HG03469 (cell line): ENCODE data around the gene TPGS1.
"Not testable (repeated sequence)": the region's sequence is repeated elsewhere in the genome, so short reads cannot be mapped to it uniquely, and the experiment has no call there.

ENCODE experiments used
- ATAC-seq: cut with Tn5 transposase; IDR thresholded peaks from one replicate; pipeline ENCODE4 v1.9.1; 2021; ENCODE audit warnings: mild to moderate bottlenecking, moderate library complexity, moderate number of reproducible peaks; ENCODE audit not compliant: unreplicated experiment

The TPGS1 gene

DNA sequence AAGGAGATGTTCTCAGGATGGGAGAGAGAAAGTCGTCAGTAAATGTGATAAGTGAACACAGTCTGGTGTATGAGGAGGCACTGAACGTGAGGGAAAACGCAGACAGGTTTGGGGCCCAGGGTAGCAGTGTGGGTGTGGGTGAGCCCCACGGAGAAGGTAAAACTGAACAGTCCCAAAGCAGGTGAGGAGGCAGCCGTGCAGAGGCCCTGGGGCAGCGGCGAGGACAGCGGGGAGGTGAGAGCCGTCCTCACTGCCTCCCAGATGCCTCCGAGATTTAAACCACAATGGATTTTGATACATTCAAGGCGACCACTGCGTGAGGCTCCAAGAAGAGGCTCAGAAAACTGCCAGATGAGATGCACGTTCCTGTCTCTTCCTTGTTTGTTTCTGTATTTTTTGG, 31.9 kb upstream of the TPGS1 start:
- no peak for ATAC-seq

DNA sequence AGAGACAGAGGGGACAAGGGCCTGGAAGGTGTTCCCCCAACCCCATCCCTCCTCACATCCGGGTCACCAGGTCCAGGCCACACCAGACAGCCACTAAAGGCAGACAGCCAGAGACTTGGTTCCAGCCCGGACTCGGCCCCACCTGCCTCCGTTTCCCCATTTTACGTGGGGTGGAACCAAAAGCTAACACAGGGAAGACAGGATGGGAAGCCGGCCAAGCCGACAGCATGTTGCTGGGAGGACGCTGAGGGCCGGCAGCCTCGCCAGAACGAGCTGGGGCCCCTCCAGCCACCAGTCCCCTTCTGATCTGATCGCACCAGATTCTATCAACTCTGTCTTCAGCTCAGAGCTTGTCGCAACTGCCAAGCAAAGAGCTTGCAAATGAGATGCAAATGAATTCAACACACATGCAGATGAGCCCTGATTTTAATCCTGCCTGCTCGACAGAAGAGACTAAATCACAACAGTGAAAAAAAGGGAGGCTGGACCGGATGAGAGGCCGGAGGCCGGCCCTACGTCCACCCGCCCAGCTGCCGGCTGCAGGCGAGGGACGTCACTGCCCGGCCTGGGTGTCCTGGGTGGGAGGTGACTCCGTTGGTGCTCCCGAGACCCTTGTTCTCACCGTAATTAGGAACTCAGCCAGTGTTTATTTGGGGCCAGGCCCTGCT, 28.9 kb upstream of the TPGS1 start:
- ATAC-seq: no peak

DNA sequence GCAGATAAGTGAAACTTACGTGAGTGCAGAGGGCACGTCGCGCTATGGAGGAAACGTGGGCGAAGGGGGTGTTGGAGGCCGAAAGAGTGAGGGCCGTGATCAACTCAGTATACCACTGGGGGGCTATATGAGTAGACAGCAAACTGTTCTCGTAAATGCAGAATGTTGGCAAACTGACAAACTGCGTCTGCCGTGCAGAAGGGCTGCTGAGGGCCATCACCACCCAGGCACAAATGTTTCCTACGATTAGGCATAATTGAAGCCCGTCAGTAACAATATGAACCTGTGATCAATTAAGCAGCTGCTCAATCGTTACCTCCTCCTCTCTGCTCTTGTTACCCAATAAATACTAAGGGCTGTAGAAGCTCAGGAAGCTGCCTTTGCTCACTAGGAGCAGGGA, 28.3 kb upstream of the TPGS1 start:
- no peak for ATAC-seq

DNA sequence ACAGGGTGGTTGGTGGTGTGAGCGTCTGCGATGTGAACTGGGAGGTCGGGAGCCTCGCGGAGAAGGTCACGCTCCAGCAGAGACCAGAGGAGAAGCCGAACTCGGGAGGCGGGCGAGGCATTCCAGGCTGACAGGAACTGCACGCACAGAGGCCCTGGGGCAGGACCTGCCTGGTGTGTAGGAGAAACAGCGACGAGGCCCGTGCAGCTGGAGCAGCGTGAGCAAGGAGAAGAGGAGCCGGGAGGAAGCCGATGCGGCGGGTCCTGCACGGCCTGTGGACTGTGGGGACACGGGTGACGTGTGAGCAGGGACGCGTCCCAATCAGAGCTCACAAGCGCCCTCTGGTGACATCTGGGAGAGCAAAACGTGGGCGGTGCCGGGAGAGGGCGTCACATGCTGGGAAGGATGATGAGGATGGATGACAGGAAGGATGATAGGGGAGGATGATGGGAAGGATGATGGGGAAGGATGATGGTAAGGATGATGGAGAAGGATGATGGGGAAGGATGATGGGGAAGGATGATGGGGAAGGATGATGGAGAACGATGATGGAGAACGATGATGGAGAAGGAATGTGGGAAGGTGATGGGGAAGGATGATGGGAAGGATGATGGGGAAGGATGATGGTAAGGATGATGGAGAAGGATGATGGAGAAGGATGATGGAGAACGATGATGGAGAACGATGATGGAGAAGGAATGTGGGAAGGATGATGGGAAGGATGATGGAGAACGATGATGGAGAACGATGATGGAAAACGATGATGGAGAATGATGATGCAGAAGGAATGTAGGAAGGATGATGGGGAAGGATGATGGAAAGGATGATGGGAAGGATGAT, 27.1 kb upstream of the TPGS1 start:
- no peak for ATAC-seq

DNA sequence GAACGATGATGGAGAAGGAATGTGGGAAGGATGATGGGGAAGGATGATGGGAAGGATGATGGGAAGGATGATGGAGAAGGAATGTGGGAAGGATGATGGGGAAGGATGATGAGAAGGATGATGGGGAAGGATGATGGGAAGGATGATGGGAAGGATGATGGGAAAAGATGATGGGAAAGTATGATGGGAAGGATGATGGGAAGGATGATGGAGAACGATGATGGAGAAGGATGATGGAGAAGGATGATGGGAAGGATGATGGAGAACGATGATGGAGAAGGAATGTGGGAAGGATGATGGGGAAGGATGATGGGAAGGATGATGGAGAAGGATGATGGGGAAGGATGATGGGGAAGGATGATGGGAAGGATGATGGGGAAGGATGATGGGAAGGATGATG, 26.2 kb upstream of the TPGS1 start:
- not testable (repeated sequence) for ATAC-seq

DNA sequence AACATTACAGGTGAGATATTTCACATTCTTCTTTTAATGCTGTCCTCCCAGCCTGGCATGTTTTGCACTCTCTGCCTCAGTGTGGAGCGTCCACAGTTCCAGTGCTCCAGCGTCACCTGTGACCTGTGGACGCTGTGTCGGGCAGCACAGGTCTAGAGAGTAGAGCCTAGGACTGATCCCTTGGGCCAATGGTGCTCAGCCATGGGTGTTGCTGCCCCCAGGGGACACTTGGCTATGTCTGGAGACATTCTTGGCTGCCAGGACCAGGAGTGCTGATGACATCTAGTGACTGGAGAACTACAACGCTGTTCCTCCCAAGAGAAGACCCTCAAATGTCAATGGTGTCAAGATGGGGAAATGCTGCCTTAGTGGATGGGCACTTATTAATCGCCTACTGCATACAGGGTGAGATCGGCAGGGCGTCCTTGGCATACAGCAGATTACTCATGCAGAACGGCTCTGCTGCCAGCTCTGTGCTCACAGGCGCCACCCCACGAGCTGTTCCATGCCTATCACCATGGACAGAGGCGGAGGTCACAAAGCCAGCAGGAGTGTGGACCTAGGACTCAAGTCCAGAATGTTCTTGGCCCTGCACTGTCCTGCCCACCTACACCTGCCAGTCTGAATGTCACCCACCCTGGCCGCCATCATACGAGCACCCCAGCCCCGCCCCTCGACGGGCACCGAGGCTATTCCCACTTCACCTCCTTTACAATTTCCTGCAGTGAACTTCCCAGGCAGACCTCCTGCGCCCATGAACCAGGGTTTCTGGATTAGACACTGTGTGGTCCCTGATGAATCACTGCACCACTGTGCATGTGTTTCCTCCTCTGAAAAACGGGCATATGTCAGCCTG, 24.9 kb upstream of the TPGS1 start:
- ATAC-seq: no peak

DNA sequence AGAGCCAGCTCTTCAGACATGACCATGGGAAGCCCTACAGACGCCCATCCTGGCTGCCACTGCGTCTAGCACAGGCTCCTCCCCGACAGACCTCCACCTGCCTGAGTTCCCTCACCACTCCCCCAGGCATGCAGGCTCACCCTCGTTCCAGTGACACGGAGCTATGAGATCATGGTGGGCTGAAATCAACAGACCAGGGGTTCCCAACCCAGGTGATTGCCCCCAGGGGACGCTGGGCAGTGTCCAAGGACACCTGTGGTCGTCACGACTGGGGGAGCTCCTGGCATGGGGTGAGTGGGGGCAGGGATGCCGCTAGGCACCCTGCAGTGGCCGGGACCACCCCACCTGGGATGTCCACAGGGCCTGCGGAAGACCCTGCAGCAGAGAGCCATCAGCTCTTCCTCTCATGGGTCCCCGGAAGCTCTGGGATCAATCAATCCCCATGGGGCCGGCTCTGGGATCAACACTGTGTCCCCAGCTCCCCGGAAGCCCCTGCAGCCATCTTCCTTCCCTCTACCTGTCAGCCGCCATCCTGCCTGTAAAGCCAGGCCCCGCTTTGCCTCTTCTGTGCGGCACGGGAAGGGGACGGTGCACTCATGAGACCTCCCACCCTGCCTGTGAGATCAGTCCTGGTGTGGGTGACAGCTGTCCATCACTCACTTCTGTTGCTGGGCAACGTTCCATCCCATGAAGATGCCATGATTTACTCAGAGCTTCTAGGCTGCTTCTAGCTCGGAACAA, 23.8 kb upstream of the TPGS1 start:
- ATAC-seq: no peak

DNA sequence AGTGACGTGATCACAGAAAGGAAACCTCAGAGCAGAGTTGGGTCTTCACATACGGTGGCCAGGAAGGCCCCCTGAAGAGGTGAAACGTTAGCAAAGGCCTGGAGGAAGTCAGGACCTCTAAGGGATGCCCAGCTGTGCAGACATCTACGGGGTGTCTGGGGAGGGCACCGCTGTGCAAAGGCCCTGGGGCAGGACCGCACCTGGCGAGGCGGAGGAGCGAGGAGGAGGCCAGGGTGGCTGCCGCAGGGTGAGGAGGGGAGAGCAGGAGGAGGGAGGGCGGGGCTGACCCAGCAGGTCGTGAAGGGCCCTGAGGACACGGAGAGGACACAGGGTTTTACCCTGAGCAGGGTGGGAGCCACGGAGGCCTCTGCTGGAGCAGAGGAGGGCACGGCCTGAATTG, 22.8 kb upstream of the TPGS1 start:
- ATAC-seq: no peak

DNA sequence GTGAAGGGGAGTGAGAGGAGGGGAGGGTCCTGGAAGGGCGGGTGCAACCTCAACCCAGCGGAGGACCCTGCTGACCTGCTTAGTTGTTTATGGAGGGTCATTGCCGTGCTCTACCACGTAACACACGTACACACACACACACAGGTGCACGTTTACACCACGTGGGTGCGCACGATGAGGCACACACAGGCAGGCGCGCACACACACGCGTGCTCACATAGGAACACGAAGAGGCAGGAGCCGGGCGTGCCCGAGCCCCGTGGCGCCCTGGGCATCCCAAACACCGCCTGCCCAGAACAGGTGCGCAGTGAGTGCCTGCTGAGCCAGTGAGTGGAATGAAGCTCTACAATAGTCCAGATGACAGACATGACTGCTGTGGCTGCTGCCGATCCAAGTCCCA, 22.2 kb upstream of the TPGS1 start:
- ATAC-seq: no peak

DNA sequence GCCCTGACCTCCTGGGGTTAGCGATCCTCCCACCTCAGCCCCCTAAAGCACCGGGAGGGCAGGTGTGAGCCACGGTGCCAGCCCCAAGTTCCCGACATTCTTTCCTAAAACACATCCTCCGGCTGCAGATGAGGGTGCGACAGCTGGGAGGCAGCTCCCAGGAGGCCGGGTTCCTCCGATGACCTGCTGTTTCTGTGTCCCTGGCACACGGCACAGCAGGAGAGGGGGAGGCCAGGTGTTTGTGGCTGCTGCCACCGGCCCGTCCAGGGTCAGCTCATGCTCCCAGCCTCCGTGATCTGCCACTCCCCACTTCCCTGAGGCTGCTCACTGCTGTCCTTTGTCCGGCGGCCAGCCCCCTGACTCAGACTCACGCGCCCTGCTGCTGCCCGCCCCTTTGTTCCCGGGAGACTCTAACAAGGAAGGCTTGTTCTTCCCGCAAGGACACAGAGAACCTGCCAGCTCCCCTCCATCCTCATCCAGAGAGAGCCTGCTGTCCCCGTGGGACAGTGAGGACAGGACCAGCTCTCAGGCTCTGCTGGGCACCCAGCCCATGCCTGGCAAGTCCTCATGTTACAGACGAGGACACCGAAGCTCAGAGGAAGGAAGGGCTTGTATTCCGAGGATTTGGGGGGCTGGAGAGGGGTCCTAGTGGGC, 21.6 kb upstream of the TPGS1 start:
- ATAC-seq: no peak

DNA sequence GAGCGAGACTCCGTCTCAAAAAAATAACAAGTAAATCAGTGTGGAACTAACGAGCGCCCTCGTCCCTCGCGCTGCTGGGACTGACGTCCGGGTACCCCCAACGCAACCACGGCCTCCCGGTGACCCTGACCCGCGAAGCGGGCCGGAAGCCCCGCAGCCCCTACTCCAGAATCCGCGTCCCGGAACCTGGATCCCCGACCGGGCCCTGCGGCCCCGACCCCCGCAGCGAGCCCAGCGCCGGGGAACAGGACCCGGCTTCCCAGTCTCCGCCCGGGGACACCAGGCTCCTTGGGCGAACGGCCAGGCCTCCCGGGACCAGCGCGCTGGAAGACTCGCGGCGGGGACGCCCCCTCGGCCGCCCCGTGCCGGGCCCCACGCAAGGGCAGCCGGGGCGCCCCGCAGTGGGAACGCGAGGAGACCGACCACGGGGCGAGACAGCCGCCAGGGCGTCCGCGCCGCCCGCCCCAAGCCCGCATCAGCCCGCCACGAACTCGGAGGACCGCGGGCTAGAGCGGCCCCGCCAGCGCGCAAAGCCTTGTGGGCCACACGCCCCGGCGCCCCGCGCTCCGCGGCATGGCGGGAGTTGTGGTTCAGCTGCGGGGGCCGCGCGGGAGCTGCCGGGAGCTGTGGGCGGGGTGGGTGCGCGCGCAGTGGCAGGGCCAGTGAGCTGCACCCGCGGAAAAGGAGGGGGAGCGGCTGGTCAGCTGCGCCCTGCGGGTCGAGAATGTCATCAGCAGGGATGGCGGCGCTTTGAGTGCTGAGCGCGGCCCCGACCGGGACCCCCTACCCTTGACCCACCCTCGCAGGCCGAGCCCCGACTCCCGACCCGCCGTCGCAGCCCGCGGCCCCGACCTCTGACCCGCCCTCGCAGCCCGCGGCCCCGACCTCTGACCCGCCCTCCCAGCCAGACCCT, 18.5 kb upstream of the TPGS1 start:
- no peak for ATAC-seq

DNA sequence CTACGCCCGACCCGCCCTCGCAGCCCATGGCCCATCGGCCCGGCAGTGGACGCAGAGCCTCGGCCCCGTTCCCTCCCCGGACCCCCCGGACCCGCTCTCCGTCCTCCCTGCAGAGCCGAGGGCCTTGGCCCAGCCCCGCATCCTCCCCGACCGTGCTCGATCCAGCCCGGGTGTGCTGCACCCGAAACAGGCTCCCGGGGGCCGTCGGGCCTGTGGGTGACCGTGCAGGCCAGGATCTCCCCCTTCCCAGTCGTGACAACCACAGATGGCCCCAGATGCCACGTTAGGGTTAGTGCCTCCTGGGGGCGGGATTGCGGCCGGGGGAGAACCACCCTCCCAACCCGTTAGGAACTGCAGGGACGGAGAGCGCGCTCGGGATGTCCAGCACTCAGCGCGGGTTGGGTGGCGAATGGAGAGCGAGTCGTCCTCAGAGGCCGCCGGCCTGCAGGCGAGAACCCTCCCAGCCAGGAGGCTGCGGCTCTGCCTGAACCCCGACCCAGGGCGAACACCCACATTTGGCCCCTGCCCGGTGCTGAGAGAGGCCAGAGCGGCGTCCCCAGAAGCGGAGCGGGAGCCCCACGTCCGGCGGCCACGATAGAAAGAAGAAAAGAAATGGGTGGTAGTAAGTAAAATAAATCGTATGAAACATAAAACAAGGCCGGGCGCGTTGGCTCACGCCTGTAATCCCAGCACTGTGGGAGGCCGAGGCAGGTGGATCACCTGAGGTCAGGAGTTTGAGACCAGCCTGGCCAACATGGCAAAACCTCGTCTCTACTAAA, 17.7 kb upstream of the TPGS1 start:
- ATAC-seq: no peak

DNA sequence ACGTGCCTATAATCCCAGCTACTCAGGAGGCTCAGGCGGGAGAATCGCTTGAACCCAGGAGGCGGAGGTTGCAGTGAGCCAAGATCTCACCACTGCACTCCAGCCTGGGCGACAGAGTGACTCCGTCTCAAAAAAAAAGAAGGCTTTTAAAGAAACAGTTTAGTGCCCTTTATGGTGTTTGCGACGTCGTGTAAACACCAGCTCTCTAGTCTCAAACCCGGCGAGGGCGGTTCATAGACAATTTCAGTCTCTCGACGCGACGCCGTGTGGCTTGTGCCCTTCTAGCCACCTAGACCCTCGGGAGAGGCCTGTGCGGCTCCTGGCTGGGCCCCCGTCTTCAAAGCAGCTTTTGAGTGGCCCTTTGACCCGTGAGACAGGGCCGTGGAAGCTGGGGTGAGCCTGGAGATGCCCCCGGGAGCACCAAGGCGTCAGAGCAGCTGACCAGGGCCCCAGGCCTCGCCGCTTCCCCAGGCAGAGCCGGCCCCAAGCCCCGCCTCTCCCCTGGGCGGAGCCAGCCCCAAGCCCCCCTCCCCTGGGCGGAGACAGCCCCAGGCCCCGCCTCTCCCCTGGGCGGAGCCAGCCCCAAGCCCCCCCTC, 16.1 kb upstream of the TPGS1 start:
- no peak for ATAC-seq

DNA sequence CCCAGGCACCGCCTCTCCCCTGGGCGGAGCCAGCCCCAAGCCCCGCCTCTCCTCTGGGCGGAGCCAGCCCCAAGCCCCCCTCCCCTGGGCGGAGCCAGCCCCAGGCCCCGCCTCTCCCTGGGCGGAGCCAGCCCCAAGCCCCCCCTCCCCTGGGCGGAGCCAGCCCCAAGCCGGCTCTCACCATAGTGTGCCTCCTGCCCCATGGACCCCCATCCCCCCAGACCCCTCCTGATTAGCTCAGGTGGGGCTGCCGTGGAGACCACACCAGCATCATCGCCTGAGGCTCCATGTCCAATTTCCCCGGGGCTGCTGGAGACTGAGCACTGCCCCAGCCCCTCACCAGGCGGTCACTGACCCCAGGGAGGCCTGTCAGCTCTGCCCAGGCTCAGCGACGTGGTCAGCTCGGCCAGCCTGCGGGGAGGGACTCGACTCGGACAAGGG, 15.2 kb upstream of the TPGS1 start:
- no peak for ATAC-seq

DNA sequence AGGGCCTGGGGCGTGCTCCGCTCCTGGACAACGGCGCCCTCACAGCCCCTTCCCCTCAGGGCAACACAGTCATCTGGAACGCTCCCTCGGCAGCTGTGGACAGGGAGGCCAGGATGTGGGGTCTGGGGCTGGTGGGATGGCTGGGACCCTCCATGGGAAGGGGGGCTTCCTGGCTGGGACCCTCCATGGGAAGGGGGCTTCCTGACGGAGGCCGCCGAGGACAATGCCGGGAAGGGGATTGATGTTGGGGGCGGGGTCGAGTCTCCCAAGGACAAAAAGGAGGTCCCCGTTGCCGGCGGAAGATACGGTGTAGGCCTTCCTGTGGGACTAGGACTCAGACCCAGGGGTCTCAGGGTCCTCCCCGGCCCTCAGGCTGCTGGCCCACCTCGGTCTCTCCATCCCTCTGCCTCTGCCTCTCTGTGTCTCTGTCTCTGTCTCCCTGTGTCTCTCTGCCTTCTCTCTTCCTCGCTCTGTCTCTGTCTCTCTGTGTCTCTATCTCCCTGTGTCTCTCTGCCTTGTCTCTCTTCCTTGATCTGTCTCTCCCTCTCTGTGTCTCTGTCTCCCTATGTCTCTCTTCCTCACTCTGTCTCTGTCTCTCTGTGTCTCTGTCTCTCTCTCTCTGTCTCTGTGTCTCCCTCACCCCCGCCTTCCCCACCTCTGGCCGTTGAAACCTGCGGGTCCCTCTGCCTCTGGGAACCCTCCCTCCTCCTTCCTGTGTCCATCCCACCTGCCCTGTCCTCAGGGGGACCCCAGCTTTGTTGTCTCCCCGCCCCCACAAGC, 13.7 kb upstream of the TPGS1 start:
- no peak for ATAC-seq

DNA sequence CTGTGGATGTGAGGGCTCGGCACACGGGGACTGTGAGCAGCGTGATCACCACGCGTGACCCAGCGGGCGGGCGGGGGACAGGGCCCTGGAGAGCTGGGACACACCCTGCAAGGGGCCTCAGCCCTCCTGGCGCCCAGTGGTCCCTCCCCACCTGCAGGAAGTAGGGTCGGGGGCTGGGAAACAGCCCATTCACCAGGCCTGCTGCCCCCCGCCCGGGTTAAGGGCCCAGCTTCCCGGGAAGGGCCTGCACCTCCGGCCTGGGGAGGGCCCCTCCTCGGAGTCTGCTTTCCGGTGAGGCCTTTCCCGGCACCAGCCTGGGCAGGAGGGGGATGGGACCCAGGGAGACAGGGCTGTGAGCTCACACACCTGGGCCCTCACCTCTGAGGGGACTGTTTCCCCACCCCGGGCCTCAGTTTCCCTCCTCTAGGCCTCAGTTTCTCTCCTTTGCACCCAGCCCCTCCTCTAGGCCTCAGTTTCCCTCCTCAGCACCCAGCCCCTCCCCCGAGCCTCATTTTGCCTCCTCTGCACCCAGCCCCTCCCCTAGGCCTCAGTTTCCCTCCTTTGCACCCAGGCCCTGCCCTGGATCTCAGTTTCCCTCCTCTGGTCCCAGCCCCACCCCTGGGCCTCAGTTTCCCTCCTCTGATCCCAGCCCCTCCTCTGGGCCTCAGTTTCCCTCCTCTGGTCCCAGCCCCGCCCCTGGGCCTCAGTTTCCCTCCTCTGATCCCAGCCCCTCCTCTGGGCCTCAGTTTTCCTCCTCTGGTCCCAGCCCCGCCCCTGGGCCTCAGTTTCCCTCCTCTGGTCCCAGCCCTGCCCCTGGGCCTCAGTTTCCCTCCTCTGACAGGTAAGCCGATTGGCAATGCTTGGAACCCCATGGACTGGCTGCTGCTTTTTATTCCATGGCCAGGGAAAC, 12.9 kb upstream of the TPGS1 start:
- no peak for ATAC-seq
